HG03457 (cell line): ENCODE measurements around the gene LRRC4.

ENCODE experiments used
- ATAC-seq: cut with Tn5 transposase; IDR thresholded peaks from one replicate; pipeline ENCODE4 v1.9.1; 2021; ENCODE audit warnings: moderate number of reproducible peaks; ENCODE audit not compliant: unreplicated experiment

LRRC4 gene

DNA sequence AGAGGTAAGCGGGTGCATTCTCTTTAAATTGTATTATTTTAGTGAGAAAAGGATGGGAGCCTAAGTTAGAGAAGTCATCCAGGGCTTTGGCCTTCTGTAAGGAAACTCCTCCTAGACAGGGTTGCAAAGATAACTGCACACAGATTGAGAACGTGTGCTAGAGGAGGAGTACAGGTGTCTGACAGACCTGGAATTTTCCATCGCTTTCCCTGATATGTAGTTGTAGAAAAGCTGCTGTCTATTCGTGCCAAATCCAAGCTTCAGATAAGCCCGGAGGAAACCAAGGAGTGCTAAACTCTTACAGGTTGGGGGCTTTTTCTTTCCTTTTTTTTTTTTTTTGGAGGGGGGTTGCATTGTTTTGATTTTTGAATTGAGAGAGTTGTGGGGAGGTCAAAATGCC is 23.1 kb downstream of the LRRC4 start:
- ATAC-seq = no peak

GRCh38 chr7:128007303-128007680 is 23.9 kb downstream of the LRRC4 start:
- no peak for ATAC-seq

- no peak for ATAC-seq
Observed at GRCh38 chr7:128006550-128007302, 24.5 kb downstream of the LRRC4 start.

DNA sequence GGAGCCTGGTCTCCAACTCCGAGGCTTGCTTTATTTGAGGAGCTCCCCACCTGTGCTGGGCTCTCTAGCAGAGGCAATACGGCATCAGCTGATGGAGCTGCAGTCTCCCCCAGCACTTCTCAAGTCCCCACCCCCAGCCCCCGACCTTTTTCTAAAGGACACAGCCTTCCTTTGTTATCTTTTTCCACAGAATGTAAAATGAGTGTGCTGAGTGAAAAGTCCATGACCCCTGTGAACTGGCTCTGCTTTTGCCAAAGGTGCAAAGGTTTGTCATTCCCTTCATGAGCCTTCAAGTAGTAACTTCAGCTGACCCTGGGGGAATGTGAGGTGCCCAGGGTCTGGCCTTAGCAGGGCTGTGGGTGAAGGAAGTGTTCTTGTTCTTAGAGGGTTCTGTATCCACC is 25.5 kb downstream of the LRRC4 start:
- no peak for ATAC-seq

DNA sequence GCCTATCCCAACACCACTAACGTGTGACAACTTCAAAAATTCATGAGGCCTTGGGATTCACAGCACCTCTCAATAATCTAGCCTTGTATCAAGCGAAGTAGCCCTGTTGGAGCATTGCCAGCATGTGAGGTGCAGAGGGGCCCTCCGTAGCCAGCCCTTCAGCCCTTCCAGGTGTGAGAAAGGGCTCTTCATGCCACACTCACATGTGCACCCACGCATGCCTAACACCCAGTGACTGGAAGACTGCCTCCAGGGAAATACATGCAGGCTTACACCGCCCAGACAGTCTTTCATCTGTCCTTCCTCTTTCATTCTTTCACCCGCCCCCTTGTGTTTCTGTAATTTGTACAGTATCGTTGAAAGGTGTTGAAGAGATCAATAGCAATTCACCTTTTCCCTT is 26.1 kb downstream of the LRRC4 start:
- ATAC-seq = no peak

- ATAC-seq = no peak
Observed at GRCh38 chr7:128004623-128005022, 26.6 kb downstream of the LRRC4 start.

GRCh38 chr7:128003787-128004186 is 27.4 kb downstream of the LRRC4 start:
- no peak for ATAC-seq

- no peak for ATAC-seq
Observed at GRCh38 chr7:128003167-128003566, 28.1 kb downstream of the LRRC4 start.

- no peak for ATAC-seq
Observed at GRCh38 chr7:128000854-128001265, 30.4 kb downstream of the LRRC4 start.

GRCh38 chr7:128000048-128000447 is 31.2 kb downstream of the LRRC4 start:
- no peak for ATAC-seq

- ATAC-seq = no peak
Observed at GRCh38 chr7:127998671-127999070, 32.6 kb downstream of the LRRC4 start.

GRCh38 chr7:127997226-127997922 is 33.9 kb downstream of the LRRC4 start:
- ATAC-seq = no peak

- ATAC-seq = no peak
Observed at GRCh38 chr7:127996253-127997071, 34.8 kb downstream of the LRRC4 start.

GRCh38 chr7:127995881-127996215 is 35.4 kb downstream of the LRRC4 start:
- ATAC-seq = no peak

DNA sequence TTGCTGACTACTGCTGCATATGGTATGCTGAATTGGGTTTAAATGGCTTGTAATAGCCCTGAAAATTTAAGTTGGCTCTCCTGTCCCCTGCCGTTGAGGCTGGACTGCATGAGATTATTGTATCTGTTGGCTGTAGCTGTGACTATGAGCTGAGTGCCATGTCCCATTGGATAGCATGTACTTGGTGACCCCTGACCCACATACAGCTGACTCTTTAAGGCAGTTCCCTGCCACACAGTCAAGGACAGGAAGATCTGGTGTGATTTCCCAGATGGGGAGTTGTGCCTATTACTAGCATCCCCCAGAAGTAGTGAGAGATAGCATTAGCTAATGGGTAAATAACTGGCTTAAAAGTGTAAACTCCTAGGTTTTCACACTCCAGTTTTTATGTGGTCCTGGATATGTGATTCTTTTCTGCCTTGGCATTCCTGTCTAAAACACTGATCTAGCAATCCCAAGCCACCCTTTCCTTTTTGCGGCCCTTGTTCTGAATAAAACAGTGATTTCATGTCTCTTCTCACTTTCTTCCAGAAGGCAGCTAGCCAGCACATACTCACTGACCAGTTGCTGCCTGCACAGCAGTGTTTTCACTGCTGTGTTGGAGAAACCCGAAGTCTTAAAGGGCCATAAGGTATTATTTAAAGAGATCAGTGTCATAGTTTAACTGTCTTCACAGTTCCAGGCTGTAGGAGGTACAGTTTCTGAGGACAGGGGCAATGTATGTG is 35.9 kb downstream of the LRRC4 start:
- ATAC-seq = no peak

DNA sequence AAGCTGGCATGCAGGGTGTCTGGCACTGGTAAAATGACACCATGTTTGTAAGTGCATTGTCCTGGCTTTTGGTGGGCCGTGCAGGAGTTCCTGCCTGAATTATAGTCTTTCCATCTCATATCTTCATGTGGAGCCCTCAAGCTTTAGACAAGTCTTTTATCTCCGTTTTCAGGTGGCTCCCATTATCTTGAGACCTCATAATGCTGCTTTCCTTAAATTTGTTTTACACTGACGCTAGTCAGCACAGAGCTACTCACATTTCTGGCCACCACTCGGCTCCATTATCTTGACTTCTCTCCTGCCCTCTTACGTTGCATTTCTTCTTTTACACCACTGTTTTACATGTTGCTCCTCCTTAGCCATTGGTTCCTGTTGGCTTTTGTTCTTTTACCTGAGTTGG is 37.2 kb downstream of the LRRC4 start:
- no peak for ATAC-seq

DNA sequence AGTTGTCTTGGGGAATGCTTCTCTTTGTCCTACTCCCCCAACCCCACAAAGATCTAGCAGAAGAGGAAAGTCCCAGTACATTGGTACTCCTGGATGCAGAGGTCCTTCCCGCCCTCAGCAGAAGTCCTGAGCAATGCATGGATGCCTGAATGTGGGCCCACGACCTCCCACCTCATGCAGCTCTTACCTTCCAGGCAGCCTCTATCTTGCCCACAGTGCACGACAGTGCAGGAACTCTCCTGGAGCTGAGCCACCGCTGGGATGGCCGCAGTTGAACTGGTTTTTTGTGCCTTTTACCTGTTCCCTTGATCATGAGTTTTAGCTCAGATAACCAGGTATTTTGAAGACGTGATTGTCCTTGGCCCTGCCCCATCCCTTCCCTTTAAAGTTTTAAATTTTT is 37.9 kb downstream of the LRRC4 start:
- ATAC-seq = no peak

DNA sequence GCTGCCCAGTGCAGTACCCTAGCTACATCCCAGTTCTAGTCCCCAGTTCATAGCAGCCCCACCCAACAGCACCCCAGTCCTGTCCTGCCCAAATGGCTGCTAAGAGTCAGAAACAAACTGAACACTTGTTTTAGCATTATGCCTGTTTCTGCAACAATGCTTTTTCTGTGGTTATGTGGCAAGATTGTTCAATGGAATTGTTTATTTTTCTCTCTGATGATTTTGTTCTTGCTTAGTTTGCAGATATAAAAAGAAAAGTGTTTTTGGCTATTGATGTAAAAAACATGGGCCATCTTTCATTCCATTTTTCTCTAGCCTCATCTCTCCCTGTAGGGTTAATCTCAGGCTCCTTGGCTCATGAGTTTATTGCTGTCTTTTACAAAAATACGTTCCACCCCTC is 42.5 kb downstream of the LRRC4 start:
- no peak for ATAC-seq

GRCh38 chr7:127986581-127987521 is 44.4 kb downstream of the LRRC4 start:
- no peak for ATAC-seq

GRCh38 chr7:127983804-127984332 is 47.4 kb downstream of the LRRC4 start:
- no peak for ATAC-seq
